ENCODE results near the gene SFMBT1.

GRCh38 chr3:52890735-52891134, 155.1 kb downstream of the SFMBT1 start:
- no peak for TF ChIP-seq CTCF (conservative IDR thresholded peaks at IDR 0.05; ENCODE audit: low read depth, low read length)
- no peak for TF ChIP-seq EZH2 (IDR thresholded peaks at IDR 0.05; ENCODE audit: borderline replicate concordance, low read depth, low read length, poor library complexity, severe bottlenecking)
